ENCODE data around the gene GXYLT2.

GXYLT2 gene

GRCh38 chr3:73018790-73019441, 131.1 kb downstream of the GXYLT2 start:
- DNase-seq (ENCODE audit: extremely low spot score), result no peak
- no peak for TF ChIP-seq CTCF (IDR thresholded peaks at IDR 0.05; ENCODE audit: control extremely low read depth, extremely low read depth, low read depth, missing control alignments)
- CTCF ChIA-PET, result interaction anchor here (0.7 to 2.1 kb wide), 7 partner anchors 9 to 41 kb away, joined by 3 to 10 read pairs (median 4); no protein-coding TSS in a partner anchor
- POLR2A ChIA-PET, result no interaction called here

- CTCF ChIA-PET, result interaction anchor here (1.0 to 1.9 kb wide), 2 partner anchors 19 to 35 kb away, joined by 3 to 5 read pairs; no protein-coding TSS in a partner anchor
- DNase-seq (ENCODE audit: extremely low spot score), result no peak
- TF ChIP-seq CTCF (IDR thresholded peaks at IDR 0.05; ENCODE audit: control extremely low read depth, extremely low read depth, low read depth, missing control alignments), result no peak
- POLR2A ChIA-PET, result no interaction called here
Measured at GRCh38 chr3:73021301-73021835, 133.5 kb downstream of the GXYLT2 start.

GRCh38 chr3:73024836-73025235, 137.0 kb downstream of the GXYLT2 start:
- TF ChIP-seq CTCF (IDR thresholded peaks at IDR 0.05; ENCODE audit: control extremely low read depth, extremely low read depth, low read depth, missing control alignments), result no peak
- no peak for DNase-seq (ENCODE audit: extremely low spot score)
- ChIA-PET POLR2A (no interaction called here), CTCF (interaction anchor here (1.2 to 3.1 kb wide), 5 partner anchors 10 to 32 kb away, joined by 3 to 12 read pairs (median 4); no protein-coding TSS in a partner anchor)

- POLR2A ChIA-PET, result no interaction called here
- TF ChIP-seq CTCF (IDR thresholded peaks at IDR 0.05; ENCODE audit: control extremely low read depth, extremely low read depth, low read depth, missing control alignments), result no peak
- CTCF ChIA-PET, result interaction anchor here (1.2 to 3.1 kb wide), 3 partner anchors 9 to 30 kb away, joined by 4 to 12 read pairs (median 5); no protein-coding TSS in a partner anchor
- no peak for DNase-seq (ENCODE audit: extremely low spot score)
Measured at GRCh38 chr3:73026111-73026759, 138.4 kb downstream of the GXYLT2 start.
